CD4-positive, alpha-beta T cell (primary cell): ENCODE measurements around the gene PFKL. TPM values are rescaled to one million over a fixed set of nuclear protein-coding genes. Genes with fewer than 3 reads are reported as not detected.
"Not testable (repeated sequence)": the region's sequence is repeated elsewhere in the genome, so short reads cannot be mapped to it uniquely, and the experiment has no call there.

Experiments used
- ATAC-seq: fragments of 200-7000 bp; cut with Tn5 transposase; one replicate; pipeline ENCODE4 v1.10.0; 2022; ENCODE audit warnings: mild to moderate bottlenecking; ENCODE audit not compliant: poor library complexity
- CTCF ChIA-PET: fragments of 350-600 bp; sonication (Branson Sonifier 250); formaldehyde crosslinking; loops from one replicate; lab custom pipeline; 2021; ENCODE audit warnings: antibody characterized with exemption, inconsistent platforms; lab: Charles Lee
- POLR2A ChIA-PET: fragments of 350-600 bp; sonication (Branson Sonifier 250); formaldehyde crosslinking; loops from one replicate; lab custom pipeline; 2021; ENCODE audit warnings: antibody characterized with exemption, inconsistent platforms; lab: Charles Lee
- DNase-seq, 14 experiments: peaks; one replicate each; pipeline ENCODE4 v3.0.0-alpha.2; 2013 to 2020; ENCODE audit warnings: mixed read lengths in 2 of 14
- H3K27ac ChIP-seq, 2 donors: one replicate each; pipeline versions ENCODE4 v1.5.1 to v1.7.0; 2013; ENCODE audit warnings: low read length in 2 of 2, low read depth in 1 of 2, mild to moderate bottlenecking in 1 of 2
- H3K27me3 ChIP-seq, 2 experiments: 1 replicate in 1 of 2; 2 replicates in 1 of 2; pipeline versions ENCODE4 v1.6.1 to v1.7.0; 2013; ENCODE audit warnings: low read length in 2 of 2, control low read depth in 1 of 2, mild to moderate bottlenecking in 1 of 2, moderate library complexity in 1 of 2; ENCODE audit not compliant: insufficient read depth in 2 of 2, control insufficient read depth in 1 of 2
- H3K36me3 ChIP-seq: one replicate; pipeline ENCODE4 v1.6.1; 2013; ENCODE audit warnings: low read length, control low read depth; ENCODE audit not compliant: insufficient read depth
- H3K4me1 ChIP-seq: one replicate; pipeline ENCODE4 v1.6.1; 2013; ENCODE audit warnings: low read length, control low read depth; ENCODE audit not compliant: insufficient read depth
- H3K4me3 ChIP-seq: one replicate; pipeline ENCODE4 v1.5.1; 2013; ENCODE audit warnings: mild to moderate bottlenecking, low read length, moderate library complexity
- H3K9me3 ChIP-seq, 2 experiments: 1 replicate in 1 of 2; 2 replicates in 1 of 2; pipeline versions ENCODE4 v1.6.1 to v1.7.0; 2013; ENCODE audit warnings: low read length in 2 of 2, mild to moderate bottlenecking in 2 of 2, control low read depth in 1 of 2, moderate library complexity in 1 of 2; ENCODE audit not compliant: control insufficient read depth in 1 of 2, insufficient read depth in 1 of 2
- H3K27ac Mint-ChIP-seq: one replicate; pipeline ENCODE4 v1.8.0; 2020; ENCODE audit warnings: mixed read lengths
- H3K27me3 Mint-ChIP-seq: one replicate; pipeline ENCODE4 v1.8.0; 2021; ENCODE audit warnings: mixed read lengths
- H3K36me3 Mint-ChIP-seq: one replicate; pipeline ENCODE4 v1.8.0; 2021; ENCODE audit warnings: low read depth, mixed read lengths
- H3K4me1 Mint-ChIP-seq: one replicate; pipeline ENCODE4 v1.8.0; 2021; ENCODE audit warnings: low read depth, mixed read lengths
- H3K4me3 Mint-ChIP-seq: one replicate; pipeline ENCODE4 v1.8.0; 2020; ENCODE audit warnings: mild to moderate bottlenecking, mixed read lengths
- H3K9me3 Mint-ChIP-seq: one replicate; pipeline ENCODE4 v1.8.0; 2020; ENCODE audit warnings: mixed read lengths
- CTCF ChIP-seq: fragments of 200-600 bp; IDR thresholded peaks from one replicate; pipeline ENCODE4 v1.8.0; 2022; ENCODE audit warnings: antibody characterized with exemption, mild to moderate bottlenecking
- intact Hi-C, 2 experiments: fragments of 100-400 bp; cut with DNase I in 1 of 2; cut with micrococcal nuclease in 1 of 2; formaldehyde crosslinking; loops; one replicate each; pipeline versions ENCODE4 v1.15.1 to v1.9.0; 2023 to 2025; cut with DNase I, micrococcal nuclease
- total RNA-seq, 174 experiments: library from RNA in 2 of 174; stranded (reverse) in 2 of 174; gene quantifications; one replicate each; pipeline ENCODE4 v1.2.3 and lab custom pipeline; 2021 to 2026

The PFKL gene
- total RNA-seq, 2 experiments from 2014 or later = 115 to 117 TPM

GRCh38 chr21:44279354-44280260 lies 20.2 kb upstream of the PFKL start:
- Mint-ChIP-seq H3K27ac (no peak overlapping the region), H3K9me3 (no peaks in the 10 kb centered on the region), H3K36me3 (no peaks in the 10 kb centered on the region), H3K4me1 (no peaks in the 10 kb centered on the region), H3K4me3 (no peak overlapping the region), H3K27me3 (no peaks in the 10 kb centered on the region)
- no peaks in the 10 kb centered on the region for H3K27me3 ChIP-seq
- intact Hi-C loops = no loop called here
- CTCF ChIA-PET = no interaction called here
- no peak overlapping the region for H3K4me3 ChIP-seq
- ATAC-seq (no peak), DNase-seq (no peak)
- no peaks in the 10 kb centered on the region for H3K4me1 ChIP-seq
- H3K9me3 ChIP-seq = no peaks in the 10 kb centered on the region
- no peak for TF ChIP-seq CTCF
- H3K36me3 ChIP-seq = no peaks in the 10 kb centered on the region
- H3K27ac ChIP-seq = no peak overlapping the region
- POLR2A ChIA-PET = no interaction called here

- ATAC-seq (no peak), DNase-seq (peak in 1 of 14 experiments; percentile 8)
- H3K36me3 Mint-ChIP-seq = no peaks in the 10 kb centered on the region
- H3K9me3 ChIP-seq = no peaks in the 10 kb centered on the region
- ChIA-PET POLR2A (no interaction called here), CTCF (no interaction called here)
- intact Hi-C loops = no loop called here
- no peaks in the 10 kb centered on the region for H3K36me3 ChIP-seq
- no peak overlapping the region for H3K27ac ChIP-seq
- H3K4me1 Mint-ChIP-seq = no peaks in the 10 kb centered on the region
- TF ChIP-seq CTCF = no peak
- no peak overlapping the region for H3K4me3 Mint-ChIP-seq
- no peaks in the 10 kb centered on the region for H3K27me3 Mint-ChIP-seq
- H3K4me3 ChIP-seq = no peak overlapping the region
- H3K27me3 ChIP-seq = no peaks in the 10 kb centered on the region
- peaks cover 3% of the 10 kb centered on the region for H3K4me1 ChIP-seq
- no peaks in the 10 kb centered on the region for H3K9me3 Mint-ChIP-seq
- H3K27ac Mint-ChIP-seq = no peak overlapping the region
These were observed 18.1 kb upstream of the PFKL start for GRCh38 chr21:44281801-44282200.

- no peak for TF ChIP-seq CTCF
- H3K36me3 ChIP-seq = no peaks in the 10 kb centered on the region
These were observed 17.5 kb upstream of the PFKL start for GRCh38 chr21:44282370-44282769.

GRCh38 chr21:44283211-44283785 lies 16.6 kb upstream of the PFKL start:
- H3K9me3 ChIP-seq, H3K36me3 Mint-ChIP-seq, H3K9me3 Mint-ChIP-seq, H3K36me3 ChIP-seq, H3K27ac ChIP-seq, intact Hi-C loops, H3K27me3 ChIP-seq, POLR2A ChIA-PET, H3K4me1 Mint-ChIP-seq, H3K4me3 Mint-ChIP-seq, H3K27me3 Mint-ChIP-seq, CTCF ChIA-PET, H3K27ac Mint-ChIP-seq, ATAC-seq, H3K4me1 ChIP-seq, H3K4me3 ChIP-seq, DNase-seq: not testable (repeated sequence)

More at GRCh38 chr21:44282370-44282769, 17.5 kb upstream of the PFKL start:
- Mint-ChIP-seq H3K4me3 (no peak overlapping the region), H3K36me3 (no peaks in the 10 kb centered on the region), H3K27ac (no peak overlapping the region), H3K27me3 (no peaks in the 10 kb centered on the region), H3K9me3 (no peaks in the 10 kb centered on the region), H3K4me1 (no peaks in the 10 kb centered on the region)
- ChIA-PET POLR2A (no interaction called here), CTCF (no interaction called here)
- no peaks in the 10 kb centered on the region for H3K27me3 ChIP-seq
- H3K27ac ChIP-seq = no peak overlapping the region
- peaks cover 6% of the 10 kb centered on the region for H3K4me1 ChIP-seq
- intact Hi-C loops = no loop called here
- H3K9me3 ChIP-seq = no peaks in the 10 kb centered on the region
- H3K4me3 ChIP-seq = no peak overlapping the region
- DNase-seq = no peak
- ATAC-seq = no peak
